ENCODE results near the gene STPG1.
"Not testable (repeated sequence)": the region's sequence is repeated elsewhere in the genome, so short reads cannot be mapped to it uniquely, and the experiment has no call there.

The STPG1 gene

GRCh38 chr1:24413350-24414163 is at the start of gene STPG1:
STPG1 (minus strand) TSS chr1:24413782; CDS start chr1:24401388, 12,394 bp downstream.
- DNase-seq: peak; percentile 92

GRCh38 chr1:24462128-24462527 is 48.5 kb upstream of the STPG1 start:
- not testable (repeated sequence) for DNase-seq

GRCh38 chr1:24459551-24460266 is 46.1 kb upstream of the STPG1 start:
- DNase-seq: no peak

GRCh38 chr1:24457866-24458265 is 44.3 kb upstream of the STPG1 start:
- no peak for DNase-seq

GRCh38 chr1:24455272-24455671 is 41.7 kb upstream of the STPG1 start:
- DNase-seq: no peak

GRCh38 chr1:24454673-24455072 is 41.1 kb upstream of the STPG1 start:
- DNase-seq: no peak

GRCh38 chr1:24452922-24453485 is 39.4 kb upstream of the STPG1 start:
- DNase-seq: no peak

- no peak for DNase-seq
Observed at GRCh38 chr1:24451746-24452145, 38.2 kb upstream of the STPG1 start.

GRCh38 chr1:24450857-24451397 is 37.3 kb upstream of the STPG1 start:
- no peak for DNase-seq

GRCh38 chr1:24450316-24450715 is 36.7 kb upstream of the STPG1 start:
- DNase-seq: no peak

- not testable (repeated sequence) for DNase-seq
Observed at GRCh38 chr1:24446446-24446845, 32.9 kb upstream of the STPG1 start.

GRCh38 chr1:24443241-24443656 is 29.7 kb upstream of the STPG1 start:
- DNase-seq: no peak

GRCh38 chr1:24442764-24443163 is 29.2 kb upstream of the STPG1 start:
- no peak for DNase-seq

- no peak for DNase-seq
Observed at GRCh38 chr1:24441996-24442668, 28.6 kb upstream of the STPG1 start.

- no peak for DNase-seq
Observed at GRCh38 chr1:24441480-24441879, 27.9 kb upstream of the STPG1 start.

GRCh38 chr1:24440436-24440835 is 26.9 kb upstream of the STPG1 start:
- no peak for DNase-seq

- DNase-seq: no peak
Observed at GRCh38 chr1:24438423-24438901, 24.9 kb upstream of the STPG1 start.

GRCh38 chr1:24437631-24438396 is 24.2 kb upstream of the STPG1 start:
- DNase-seq: no peak

GRCh38 chr1:24435782-24436365 is 22.3 kb upstream of the STPG1 start:
- no peak for DNase-seq

- no peak for DNase-seq
Observed at GRCh38 chr1:24427545-24427862, 13.9 kb upstream of the STPG1 start.

- no peak for DNase-seq
Observed at GRCh38 chr1:24426744-24427544, 13.4 kb upstream of the STPG1 start.
